Stimulated activated CD4-positive, alpha-beta T cell treated with anti-CD3 and anti-CD28 coated beads, Interleukin-1b, Interleukin-23, amount 100 ng/mL, for 1 hour (primary cell): ENCODE results near the gene P2RY14.

ENCODE experiments used
- DNase-seq, 2 donors: peaks; one replicate each; pipeline ENCODE4 v3.0.0-alpha.2; 2020; ENCODE audit warnings: low read depth in 2 of 2

P2RY14 gene

GRCh38 chr3:151278230-151278629 is at the start of gene P2RY14:
TSS of gene P2RY14 (minus strand) at chr3:151278542. CDS start at chr3:151214316, 64,226 bp downstream.
- no peak for DNase-seq

DNA sequence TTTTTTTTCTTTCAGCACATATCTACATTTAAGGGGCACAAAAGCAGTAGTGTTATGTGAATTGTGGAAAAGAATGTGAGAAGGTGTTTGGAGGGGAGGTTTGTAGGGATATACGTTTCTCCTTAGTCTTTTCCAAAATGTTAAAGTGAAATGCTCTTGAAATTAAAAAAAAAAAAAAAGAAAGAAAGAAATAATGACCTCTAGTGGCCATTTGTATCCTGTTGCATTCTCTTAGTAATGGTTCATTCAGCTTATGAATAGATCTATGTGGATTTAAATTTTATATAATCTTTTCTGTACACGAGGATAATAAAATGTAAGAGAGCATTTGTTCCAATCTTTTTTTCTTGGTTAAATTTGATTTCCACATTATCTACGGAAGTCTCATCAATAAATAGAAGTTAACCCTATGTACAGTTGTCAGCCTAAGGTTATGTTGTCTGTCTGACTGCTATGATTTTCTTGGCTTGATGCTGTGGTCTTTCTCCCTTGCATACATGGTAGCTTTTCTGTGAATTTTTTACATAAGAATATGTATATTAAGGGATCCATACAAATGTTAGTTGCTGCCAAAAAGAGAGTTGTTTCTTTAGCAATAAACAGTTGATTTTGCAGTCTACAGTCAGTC is 49.3 kb upstream of the P2RY14 start:
- DNase-seq: no peak

GRCh38 chr3:151322511-151322910 is 44.2 kb upstream of the P2RY14 start:
- no peak for DNase-seq

GRCh38 chr3:151321526-151321925 is 43.2 kb upstream of the P2RY14 start:
- DNase-seq: no peak

- no peak for DNase-seq
Measured at GRCh38 chr3:151320131-151320530, 41.8 kb upstream of the P2RY14 start.

GRCh38 chr3:151319628-151320027 is 41.3 kb upstream of the P2RY14 start:
- DNase-seq: no peak

- DNase-seq: no peak
Measured at GRCh38 chr3:151318991-151319390, 40.6 kb upstream of the P2RY14 start.

GRCh38 chr3:151318313-151318712 is 40.0 kb upstream of the P2RY14 start:
- DNase-seq: no peak

GRCh38 chr3:151316267-151316991 is 38.1 kb upstream of the P2RY14 start, which contains the start of gene GPR87:
TSS of gene GPR87 (minus strand) at chr3:151316820. CDS start at chr3:151300100, 16,720 bp downstream.
- no peak for DNase-seq

GRCh38 chr3:151315846-151316245 is 37.5 kb upstream of the P2RY14 start:
- no peak for DNase-seq

DNA sequence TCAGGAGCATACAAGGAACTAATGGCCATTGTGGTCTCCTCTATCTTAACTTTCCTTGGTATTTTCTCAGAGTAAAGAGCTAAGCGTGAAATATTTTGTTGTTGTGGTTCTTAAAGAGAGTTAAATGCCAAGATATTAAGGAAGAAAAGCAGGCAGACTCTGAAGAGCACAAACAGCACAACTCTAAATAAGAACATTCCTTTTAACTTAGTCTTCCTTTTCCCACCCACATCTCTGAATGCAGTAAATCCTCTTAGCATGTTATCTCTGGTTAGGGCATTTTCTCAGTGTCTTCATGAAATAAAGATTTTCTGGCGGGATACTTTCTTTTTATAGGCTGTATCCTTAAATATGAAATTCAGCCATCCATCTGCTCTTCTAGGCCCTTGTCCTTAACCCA is 36.8 kb upstream of the P2RY14 start:
- no peak for DNase-seq

DNA sequence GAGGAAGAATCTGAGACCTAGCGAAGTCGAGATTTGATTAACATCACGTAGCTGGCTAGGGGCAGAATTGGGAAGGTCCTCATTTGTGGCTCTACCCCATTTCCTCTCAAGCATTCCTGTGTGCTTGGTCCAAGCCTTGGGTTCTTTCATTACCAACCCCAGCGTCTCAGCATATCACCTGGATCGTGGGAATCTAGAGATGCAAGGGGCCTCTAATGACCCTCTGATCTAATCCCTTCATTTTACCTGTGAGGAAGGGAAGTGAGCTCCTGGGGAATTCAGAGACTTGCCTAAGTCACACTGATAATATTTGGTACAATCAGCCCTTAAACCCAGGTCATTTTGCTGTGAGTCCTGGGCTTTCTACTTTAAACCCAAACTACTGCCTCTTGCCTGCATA is 36.3 kb upstream of the P2RY14 start:
- DNase-seq: no peak

- no peak for DNase-seq
Measured at GRCh38 chr3:151314137-151314536, 35.8 kb upstream of the P2RY14 start.

DNA sequence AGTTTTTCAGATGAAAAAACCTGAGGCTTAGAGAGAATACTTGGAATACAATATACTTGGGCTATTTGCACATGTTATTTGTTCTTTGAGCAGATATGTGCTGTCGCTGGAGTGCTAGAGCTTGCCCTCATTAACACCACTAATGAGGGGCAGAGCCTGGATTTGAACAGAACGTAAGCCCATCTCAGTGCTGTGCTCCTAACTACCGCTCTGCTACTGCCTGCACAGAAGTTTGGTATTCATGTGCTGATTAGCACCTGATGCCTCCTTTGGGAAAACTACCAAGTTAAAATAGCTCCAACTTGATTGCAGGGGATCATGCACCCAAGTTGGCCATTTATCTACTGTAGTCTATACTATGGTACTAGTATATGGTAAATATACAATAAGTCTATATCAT is 34.6 kb upstream of the P2RY14 start:
- no peak for DNase-seq

- no peak for DNase-seq
Measured at GRCh38 chr3:151309566-151309965, 31.2 kb upstream of the P2RY14 start.

DNA sequence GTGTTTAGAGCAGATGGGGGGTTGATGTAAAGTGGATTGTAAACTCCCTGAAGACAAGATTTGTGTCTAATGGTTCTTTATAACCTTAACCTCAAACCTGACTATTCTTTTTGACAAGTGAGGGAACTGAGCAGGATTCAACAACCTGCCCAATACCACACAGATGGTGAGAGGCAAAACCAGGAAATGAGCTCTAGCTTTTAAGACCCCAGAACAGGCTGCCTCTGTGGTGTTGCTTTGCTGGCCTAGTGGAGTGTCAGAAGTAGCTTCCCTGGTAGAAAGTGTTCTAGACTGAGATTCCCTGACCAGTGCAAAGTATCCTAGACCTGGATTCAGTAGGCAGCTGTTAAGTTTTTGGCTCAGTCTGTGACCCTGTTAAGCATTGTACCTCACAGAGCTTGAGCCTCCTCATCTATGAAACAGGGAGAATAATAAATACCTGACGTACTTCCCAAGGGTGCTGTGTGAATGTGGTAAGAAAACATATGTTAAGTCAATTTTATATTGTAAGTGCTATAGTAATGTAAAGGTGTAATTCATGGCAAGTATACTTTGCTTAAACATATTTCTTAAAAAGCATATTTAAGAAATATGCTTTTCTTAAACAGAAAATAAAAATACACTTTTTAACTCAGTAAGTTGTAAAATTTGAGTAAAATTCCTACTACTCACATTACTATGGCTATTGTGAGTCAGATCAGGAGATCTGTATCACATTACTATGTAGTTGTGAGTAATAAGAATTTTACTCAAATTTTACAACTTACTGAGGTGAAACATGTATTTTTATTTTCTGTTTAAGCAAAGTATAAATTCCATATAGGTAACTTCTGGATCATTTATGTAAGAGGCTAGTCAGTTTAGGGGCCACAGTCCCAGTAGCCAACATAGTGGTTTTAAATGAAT is 29.5 kb upstream of the P2RY14 start:
- no peak for DNase-seq

- DNase-seq: no peak
Measured at GRCh38 chr3:151307131-151307530, 28.8 kb upstream of the P2RY14 start.

DNA sequence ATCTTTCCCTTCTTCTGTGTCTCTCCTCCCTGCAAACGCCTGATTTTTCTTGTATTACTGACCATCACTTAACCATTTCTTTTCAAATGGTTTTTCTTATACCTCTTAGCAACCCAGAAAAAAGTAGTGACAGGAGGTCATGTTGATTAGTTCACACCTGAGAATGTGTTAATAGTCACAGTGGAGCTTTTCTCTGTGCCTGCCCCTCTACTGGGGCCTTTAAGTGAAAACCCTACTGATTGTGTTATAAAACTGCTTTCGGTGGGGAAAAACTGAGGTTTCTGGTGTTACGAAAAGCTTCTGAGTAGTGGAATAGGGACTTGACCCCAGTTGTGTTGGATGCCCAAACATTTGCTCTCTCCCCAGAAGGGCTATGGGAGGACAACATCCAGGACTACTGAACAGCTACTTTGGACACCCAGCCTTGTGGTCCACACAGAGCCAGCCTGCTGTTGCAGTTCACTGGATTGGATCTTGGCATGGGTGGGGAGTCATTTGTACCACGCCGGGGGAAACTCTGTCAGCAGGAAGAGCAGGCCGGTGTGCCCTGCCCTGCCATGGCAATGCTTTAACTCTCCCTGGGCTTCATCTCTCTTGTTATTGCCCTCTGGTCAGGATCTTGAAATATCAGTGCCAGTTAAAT is 27.9 kb upstream of the P2RY14 start:
- DNase-seq: no peak

GRCh38 chr3:151305775-151306151 is 27.4 kb upstream of the P2RY14 start:
- DNase-seq: no peak

GRCh38 chr3:151305060-151305774 is 26.9 kb upstream of the P2RY14 start:
- DNase-seq: no peak

- DNase-seq: no peak
Measured at GRCh38 chr3:151303751-151304150, 25.4 kb upstream of the P2RY14 start.
